NCI-H1048 (cell line): ENCODE results near the gene SEMA3G.

Experiments used
- DNase-seq: peaks from one replicate; lab custom pipeline; 2025; lab: John Stamatoyannopoulos, UW

The SEMA3G gene

GRCh38 chr3:52479037-52479876 is 34.4 kb upstream of the SEMA3G start:
- no peak for DNase-seq

DNA sequence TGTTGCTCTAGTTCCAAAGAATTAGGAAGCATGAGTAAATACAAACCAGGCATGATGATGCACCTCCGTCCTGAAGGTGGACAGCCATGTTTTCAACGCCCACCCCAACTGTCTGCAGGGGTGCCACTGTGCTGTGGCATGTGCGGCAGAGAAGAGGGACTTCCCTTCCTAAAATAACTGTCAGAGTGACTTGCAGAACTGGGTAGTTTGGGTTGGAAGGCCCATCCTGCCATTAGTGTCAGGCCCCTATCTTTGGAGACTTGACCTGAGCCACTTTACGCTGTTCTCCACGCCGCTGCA is 32.8 kb upstream of the SEMA3G start:
- DNase-seq: no peak

DNA sequence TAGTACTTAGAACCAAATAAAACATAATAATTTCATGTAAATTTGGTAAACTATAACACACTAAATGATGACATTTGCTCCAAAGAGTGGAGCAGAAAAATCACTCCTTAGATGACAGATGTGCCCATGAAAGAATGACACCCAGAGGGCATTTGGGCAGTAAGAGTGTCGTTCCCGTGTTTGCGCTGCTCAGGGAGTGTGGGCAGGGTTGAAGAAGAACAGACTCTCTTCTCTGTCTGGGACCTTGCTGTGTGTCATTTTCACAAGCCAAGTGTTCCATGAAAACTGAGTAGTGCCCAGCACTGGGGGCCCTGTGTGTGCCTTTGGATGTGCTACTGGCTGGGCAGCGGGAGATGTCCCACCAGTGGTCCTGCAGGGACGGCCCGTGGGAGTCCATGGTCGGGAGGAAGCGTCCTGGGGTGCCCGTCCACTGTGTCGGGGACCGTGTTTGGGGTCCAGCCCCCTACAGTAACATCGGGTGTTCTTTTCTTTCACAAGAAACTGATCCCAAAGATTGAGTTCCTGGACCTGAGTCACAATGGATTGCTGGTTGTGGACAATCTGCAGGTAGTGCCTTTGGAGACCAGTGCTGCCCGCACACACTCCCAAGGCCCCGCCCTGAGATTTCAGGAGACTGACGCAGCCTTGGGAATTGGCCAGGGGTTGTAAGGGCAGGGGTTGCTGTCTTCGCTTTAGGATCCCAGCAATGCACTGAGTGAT is 32.3 kb upstream of the SEMA3G start:
- DNase-seq: no peak

GRCh38 chr3:52473026-52473425 is 28.1 kb upstream of the SEMA3G start:
- no peak for DNase-seq

- no peak for DNase-seq
Measured at GRCh38 chr3:52472239-52473000, 27.5 kb upstream of the SEMA3G start.

GRCh38 chr3:52471371-52472238 is 26.7 kb upstream of the SEMA3G start:
- no peak for DNase-seq

DNA sequence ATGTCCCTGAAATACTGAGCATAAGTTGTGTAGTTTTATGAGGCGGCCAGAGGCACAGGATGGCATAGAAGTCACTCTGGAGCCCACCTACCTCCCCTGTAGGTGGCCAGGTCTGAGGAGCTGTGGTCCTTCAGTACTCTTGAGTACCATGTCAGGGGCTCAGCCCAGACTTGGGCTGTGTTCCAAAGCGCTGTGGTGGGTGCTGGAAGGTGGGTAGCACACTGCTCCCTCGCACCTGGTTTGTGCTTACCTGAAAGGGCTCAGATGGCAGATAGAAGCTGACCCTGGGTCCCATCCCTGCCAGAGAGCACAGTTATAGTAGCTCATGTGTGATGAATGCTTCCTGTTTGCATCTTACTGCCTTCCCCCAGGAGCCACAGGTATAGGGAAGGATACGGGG is 26.0 kb upstream of the SEMA3G start:
- DNase-seq: no peak

DNA sequence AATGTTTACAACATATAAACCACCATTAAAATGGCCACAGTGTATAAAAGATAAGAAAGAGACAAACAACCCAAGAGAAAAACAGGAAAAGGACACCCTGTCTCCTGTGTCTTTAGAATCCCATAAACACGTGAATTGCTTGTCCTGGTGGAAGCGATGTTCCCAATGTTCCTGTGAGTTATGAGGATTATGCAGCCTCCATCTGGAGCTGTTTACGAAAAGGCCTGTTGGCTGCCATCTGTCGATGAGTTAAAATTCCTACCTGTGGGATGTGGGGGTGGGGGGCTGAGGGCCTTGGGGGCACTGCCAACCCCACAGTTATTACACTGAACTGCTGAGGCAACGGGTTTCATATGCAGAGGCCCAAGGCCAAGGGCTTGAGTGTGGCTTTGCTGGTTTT is 24.1 kb upstream of the SEMA3G start:
- no peak for DNase-seq

DNA sequence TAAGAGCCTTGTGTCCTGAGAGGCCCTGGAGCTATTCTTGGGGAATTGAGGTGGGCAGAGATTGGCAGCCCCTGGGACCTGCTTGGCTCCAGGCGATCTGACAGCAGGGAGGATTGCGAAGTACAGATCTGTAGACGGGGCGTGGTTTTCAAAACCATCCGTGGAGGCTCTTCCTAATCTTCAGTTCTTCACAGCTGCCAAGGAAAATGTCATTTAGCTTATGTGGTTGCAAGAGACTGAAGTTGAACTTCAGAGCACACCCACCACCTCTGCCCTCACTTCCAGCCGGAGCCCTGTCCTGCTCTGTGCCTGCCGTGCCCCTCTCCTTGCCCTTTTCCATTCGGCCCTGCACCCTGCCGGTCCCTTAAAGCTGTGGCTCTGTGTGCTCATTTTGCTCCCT is 23.4 kb upstream of the SEMA3G start:
- DNase-seq: no peak

DNA sequence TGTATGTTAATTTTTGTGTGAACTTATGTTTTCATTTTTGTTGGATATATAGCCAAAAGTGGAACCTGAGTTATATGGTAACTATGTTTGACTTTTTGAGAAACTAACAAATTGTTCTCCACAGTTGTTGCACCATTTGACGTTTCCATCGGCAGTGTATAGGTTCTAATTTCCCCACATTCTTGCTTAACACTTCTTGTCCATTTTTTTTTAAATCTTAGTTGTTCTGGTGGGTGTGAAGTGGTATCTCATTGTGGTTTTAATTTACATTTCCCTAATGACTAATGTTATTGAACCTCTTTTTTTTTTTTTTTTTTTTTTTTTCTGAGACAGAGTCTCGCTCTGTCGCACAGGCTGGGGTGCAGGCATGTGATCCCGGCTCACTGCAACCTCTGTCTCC is 18.5 kb upstream of the SEMA3G start:
- DNase-seq: no peak

- no peak for DNase-seq
Measured at GRCh38 chr3:52461874-52462273, 17.0 kb upstream of the SEMA3G start.

- DNase-seq: no peak
Measured at GRCh38 chr3:52458770-52459545, 14.1 kb upstream of the SEMA3G start.

DNA sequence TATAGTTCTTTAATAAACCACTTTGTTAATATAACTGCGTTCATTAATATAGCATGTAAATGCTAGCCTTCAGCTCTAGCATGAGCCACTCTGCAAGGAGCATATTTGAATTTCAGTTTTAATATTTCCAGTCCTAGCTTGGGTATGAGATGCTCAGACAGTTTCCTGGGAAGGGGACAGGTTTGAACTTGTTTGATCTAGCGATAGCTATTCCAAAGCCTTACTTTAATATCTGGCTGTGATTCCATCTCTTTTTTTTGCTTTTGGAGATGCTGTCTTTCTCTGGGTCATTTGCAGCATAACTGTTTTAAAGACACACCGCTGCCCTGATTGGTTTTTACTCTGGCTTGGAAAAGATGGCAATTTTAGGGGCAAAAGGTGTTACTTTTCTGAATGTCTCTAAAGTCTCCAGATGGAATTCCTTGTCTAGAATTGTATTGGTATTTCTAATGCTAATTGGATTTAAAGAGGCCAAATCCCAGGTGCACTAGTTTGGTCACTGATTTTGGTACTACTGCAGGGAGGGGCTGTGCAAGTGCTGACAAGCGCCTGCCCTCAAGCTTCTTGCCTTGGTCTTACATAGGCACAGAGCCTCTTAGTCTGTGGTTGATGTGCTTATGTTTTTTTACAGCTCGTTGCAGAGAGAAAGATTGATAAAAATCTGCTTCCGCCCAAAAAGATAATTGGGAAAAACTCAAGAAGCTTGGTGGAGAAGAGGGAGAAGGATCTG is 13.3 kb upstream of the SEMA3G start:
- DNase-seq: no peak

DNA sequence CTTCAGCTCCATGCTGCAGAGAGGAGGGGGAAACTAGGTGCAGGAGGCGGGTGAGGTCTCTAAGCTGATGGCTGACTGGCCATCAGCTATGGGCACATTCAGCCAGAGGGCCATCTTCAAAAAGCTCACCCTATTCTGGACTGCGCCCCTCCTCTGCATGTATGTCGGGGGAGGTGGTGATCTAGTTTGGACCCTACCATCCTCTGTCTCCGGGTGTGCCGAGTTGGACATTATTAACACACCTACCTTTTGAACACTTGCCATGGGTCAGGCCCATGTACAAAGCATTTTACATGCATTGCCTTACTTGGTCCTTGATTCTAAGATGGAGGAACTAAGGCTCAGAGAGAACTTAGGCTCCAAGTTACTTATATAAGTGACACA is 11.9 kb upstream of the SEMA3G start:
- no peak for DNase-seq

DNA sequence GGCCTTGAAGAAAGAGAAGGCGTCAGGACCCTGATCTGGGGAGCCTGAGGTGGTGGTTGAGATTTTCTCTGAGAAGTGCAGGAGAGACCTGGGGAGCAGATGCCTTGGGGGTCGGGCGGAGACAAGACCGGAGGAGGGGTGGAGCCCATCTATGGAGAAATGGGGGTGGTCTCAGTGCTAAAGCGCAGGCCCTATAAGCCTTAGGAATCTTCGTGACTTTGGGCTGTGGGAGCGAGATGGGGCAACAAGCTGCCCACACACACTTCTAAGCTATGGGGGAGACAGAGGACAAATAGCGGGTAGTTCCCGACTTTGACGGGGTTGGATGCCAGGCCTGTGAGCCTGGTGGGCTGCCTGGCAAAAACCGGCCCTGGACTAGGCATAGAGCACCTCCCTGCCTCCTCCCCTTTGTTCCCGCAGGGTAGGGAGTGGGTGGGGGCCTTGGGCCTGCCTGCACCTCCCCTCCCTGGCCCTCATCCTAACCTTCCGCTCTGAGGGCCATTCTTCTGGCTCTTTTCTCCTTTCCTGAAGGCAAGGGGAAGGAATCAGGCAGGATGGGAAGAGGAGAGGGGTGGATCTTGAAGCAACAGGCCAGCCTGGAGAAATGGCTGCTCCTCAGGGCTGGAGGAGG is 11.4 kb upstream of the SEMA3G start:
- no peak for DNase-seq

DNA sequence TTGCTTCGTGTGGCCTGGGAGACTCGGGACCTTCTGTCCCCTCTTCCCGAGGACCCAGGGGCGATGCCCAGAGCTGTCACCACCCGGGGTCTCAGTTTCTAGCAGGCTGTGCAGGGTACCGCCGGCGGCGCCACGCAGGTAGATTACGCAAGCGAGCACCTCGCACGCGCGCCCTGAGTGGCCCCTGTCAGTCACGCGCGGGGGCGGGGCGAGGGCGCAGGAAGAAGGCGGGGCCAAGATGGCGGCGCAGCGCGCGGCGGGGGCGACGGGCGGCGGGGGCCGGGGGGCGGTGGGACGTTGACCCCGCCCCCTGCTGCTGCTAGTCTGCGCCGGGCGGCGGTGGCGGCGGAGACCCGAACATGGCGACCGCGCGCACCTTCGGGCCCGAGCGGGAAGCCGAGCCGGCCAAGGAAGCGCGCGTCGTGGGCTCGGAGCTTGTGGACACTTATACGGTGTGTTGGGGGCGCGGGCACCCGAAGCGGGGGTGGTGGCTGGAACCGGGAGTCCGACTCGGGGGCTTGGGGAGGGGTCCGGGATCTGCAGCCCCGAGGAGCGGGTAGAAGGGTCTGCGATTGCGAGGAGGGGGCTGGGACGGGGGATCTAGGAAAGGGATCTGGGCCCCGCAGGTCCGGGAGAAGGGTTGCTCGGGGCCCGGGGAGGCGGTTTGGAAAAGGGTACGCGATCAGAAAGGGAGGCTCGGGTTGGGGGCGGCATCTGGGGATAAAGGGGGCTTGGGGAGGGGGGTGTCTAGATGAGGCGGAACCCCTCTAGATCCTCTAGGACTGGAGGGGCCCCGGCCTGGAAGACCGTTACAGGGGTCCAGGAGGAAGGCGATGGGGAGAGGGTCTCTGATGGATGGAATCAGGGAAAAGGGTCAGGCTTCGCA is 10.6 kb upstream of the SEMA3G start, which contains the start of gene NISCH:
TSS of gene NISCH (plus strand) at position 322 of the 886 bp plus-strand sequence. CDS start at position 360, 38 bp downstream.
- peak; percentile 55 for DNase-seq

GRCh38 chr3:52454938-52455282 is 10.0 kb upstream of the SEMA3G start:
- no peak for DNase-seq

GRCh38 chr3:52454250-52454937 is 9.5 kb upstream of the SEMA3G start:
- no peak for DNase-seq
